A549 (cell line): ENCODE data around the gene PXYLP1. TPM values are rescaled to one million over a fixed set of nuclear protein-coding genes. Genes with fewer than 3 reads are reported as not detected.

Source experiments
- ATAC-seq, 2 experiments: fragments of 200-7000 bp in 1 of 2; fragments of >200 bp in 1 of 2; cut with Nextera tagmentation in 1 of 2; cut with Tn5 transposase in 1 of 2; 3 replicates each; pipeline versions ENCODE4 v1.8.0 to v1.9.1; 2018 to 2020; ENCODE audit warnings: mild to moderate bottlenecking in 1 of 2, moderate library complexity in 1 of 2
- CTCF ChIA-PET: fragments of 300-600 bp; sonication (Branson Sonifier 250); formaldehyde crosslinking; extraction: SDS; loops from one replicate; lab custom pipeline; 2021; ENCODE audit warnings: antibody characterized with exemption, inconsistent platforms; lab: Yijun Ruan, JAX
- POLR2A ChIA-PET: fragments of 350-600 bp; formaldehyde crosslinking; extraction: SDS; loops from one replicate; lab custom pipeline; 2021; ENCODE audit warnings: antibody characterized with exemption, inconsistent platforms; lab: Yijun Ruan, JAX
- DNase-seq, 2 experiments: peaks; one replicate each; pipeline versions ENCODE4 v3.0.0 to v3.0.0-alpha.2; 2011 to 2016; ENCODE audit warnings: low read depth in 1 of 2, low spot score in 1 of 2
- FAIRE-seq: peaks from 2 replicates; lab custom pipeline; 2011; peaks lifted over from hg19 to GRCh38; lab: Jason Lieb, UNC
- H3K27ac ChIP-seq, 2 experiments: fragments of >200 bp; sonication (Bioruptor Twin); formaldehyde crosslinking; 3 replicates each; pipeline ENCODE4 v1.5.1; 2016 to 2017
- H3K4me1 ChIP-seq: fragments of >200 bp; sonication (Bioruptor Twin); formaldehyde crosslinking; 3 replicates; pipeline ENCODE4 v1.6.1; 2016
- H3K4me2 ChIP-seq: fragments of >200 bp; sonication (Bioruptor Twin); formaldehyde crosslinking; 3 replicates; pipeline ENCODE4 v1.6.1; 2016
- H3K4me3 ChIP-seq: fragments of >200 bp; sonication (Bioruptor Twin); formaldehyde crosslinking; 3 replicates; pipeline ENCODE4 v1.5.1; 2016
- H3K9me3 ChIP-seq: fragments of >200 bp; sonication (Bioruptor Twin); formaldehyde crosslinking; 3 replicates; pipeline ENCODE4 v1.6.1; 2016
- ATOH8 ChIP-seq: fragments of 250-450 bp; sonication (Bioruptor Pico); IDR thresholded peaks from 2 replicates; pipeline ENCODE4 v1.5.0; 2020; ENCODE audit warnings: low read depth, mild to moderate bottlenecking, moderate library complexity
- BHLHE40 ChIP-seq: IDR thresholded peaks from 2 replicates; pipeline ENCODE4 v1.6.1; 2012; ENCODE audit warnings: low read depth, low read length, inconsistent platforms
- CEBPB ChIP-seq, 2 experiments: fragments of >200 bp in 1 of 2; sonication (Bioruptor Twin) in 1 of 2; formaldehyde crosslinking in 1 of 2; IDR thresholded peaks; 2 replicates each; pipeline ENCODE4 v1.6.1; 2012 to 2016
- CHD2 ChIP-seq: fragments of 150-350 bp; IDR thresholded peaks from 2 replicates; pipeline ENCODE4 v1.6.1; 2014; ENCODE audit warnings: low read length; ENCODE audit not compliant: partially characterized antibody
- CHD4 ChIP-seq: fragments of 200-600 bp; sonication (generic); IDR thresholded peaks from 2 replicates; pipeline ENCODE4 v1.6.1; 2016; ENCODE audit warnings: antibody characterized with exemption, mild to moderate bottlenecking, borderline replicate concordance
- CTCF ChIP-seq: fragments of >200 bp; sonication (Bioruptor Twin); formaldehyde crosslinking; IDR thresholded peaks from 3 replicates; pipeline ENCODE4 v1.5.1; 2016
- E2F6 ChIP-seq: IDR thresholded peaks from 2 replicates; pipeline ENCODE4 v1.6.1; 2012; ENCODE audit warnings: low read depth, borderline replicate concordance
- EP300 ChIP-seq, 2 experiments: fragments of >200 bp; sonication (Bioruptor Twin); formaldehyde crosslinking; IDR thresholded peaks; 2 replicates in 1 of 2; 3 replicates in 1 of 2; pipeline ENCODE4 v1.6.1; 2016 to 2017
- FOSB ChIP-seq: fragments of 250-450 bp; sonication (Bioruptor Pico); IDR thresholded peaks from 2 replicates; pipeline ENCODE4 v1.5.0; 2020; ENCODE audit warnings: mild to moderate bottlenecking, moderate library complexity
- FOSL2 ChIP-seq, 2 experiments: fragments of 450-650 bp in 1 of 2; fragments of >200 bp in 1 of 2; sonication (Bioruptor Twin) in 1 of 2; formaldehyde crosslinking; IDR thresholded peaks; 2 replicates each; pipeline versions ENCODE4 v1.5.0 to v1.6.1; 2016 to 2020; ENCODE audit warnings: mild to moderate bottlenecking in 1 of 2, moderate library complexity in 1 of 2
- FOXS1 ChIP-seq: fragments of 250-450 bp; sonication (Bioruptor Pico); IDR thresholded peaks from 2 replicates; pipeline ENCODE4 v1.5.0; 2020; ENCODE audit warnings: mild to moderate bottlenecking, moderate library complexity
- HEYL ChIP-seq: fragments of 250-450 bp; sonication (Bioruptor Pico); IDR thresholded peaks from 2 replicates; pipeline ENCODE4 v1.8.0; 2021; ENCODE audit warnings: mild to moderate bottlenecking, moderate library complexity
- HOXB13 ChIP-seq: fragments of 250-450 bp; sonication (Bioruptor Pico); IDR thresholded peaks from 2 replicates; pipeline ENCODE4 v1.5.0; 2020; ENCODE audit warnings: low read depth, mild to moderate bottlenecking, moderate library complexity
- JUNB ChIP-seq: fragments of >200 bp; sonication (Bioruptor Twin); formaldehyde crosslinking; IDR thresholded peaks from 2 replicates; pipeline ENCODE4 v1.6.1; 2016
- NFE2L2 ChIP-seq: fragments of 150-350 bp; conservative IDR thresholded peaks from 2 replicates; pipeline ENCODE4 v1.6.1; 2014; ENCODE audit warnings: low read length
- NR3C1 ChIP-seq: fragments of >200 bp; sonication (Bioruptor Twin); formaldehyde crosslinking; IDR thresholded peaks from 3 replicates; pipeline ENCODE4 v1.6.1; 2017
- PHF8 ChIP-seq: fragments of 200-600 bp; sonication (generic); IDR thresholded peaks from 2 replicates; pipeline ENCODE4 v1.6.1; 2016; ENCODE audit warnings: low read depth, mild to moderate bottlenecking, antibody characterized with exemption, moderate library complexity, borderline replicate concordance
- POLR2A ChIP-seq: IDR thresholded peaks from 2 replicates; pipeline ENCODE4 v1.6.1; 2012; ENCODE audit warnings: mild to moderate bottlenecking, low read length
- POLR2AphosphoS2 ChIP-seq: conservative IDR thresholded peaks from 2 replicates; pipeline ENCODE4 v1.6.1; 2012; ENCODE audit warnings: low read length, improper control_type of control experiment, inconsistent platforms
- RAD21 ChIP-seq, 2 experiments: fragments of >200 bp in 1 of 2; sonication (Bioruptor Twin) in 1 of 2; formaldehyde crosslinking in 1 of 2; IDR thresholded peaks in 1 of 2; conservative IDR thresholded peaks in 1 of 2; 2 replicates in 1 of 2; 3 replicates in 1 of 2; pipeline ENCODE4 v1.6.1; 2012 to 2018; ENCODE audit warnings: inconsistent platforms in 1 of 2
- RARB ChIP-seq: fragments of 250-450 bp; sonication (Bioruptor Pico); IDR thresholded peaks from 2 replicates; pipeline ENCODE4 v1.8.0; 2021; ENCODE audit warnings: mild to moderate bottlenecking, moderate library complexity
- RCOR1 ChIP-seq: fragments of 150-350 bp; IDR thresholded peaks from 2 replicates; pipeline ENCODE4 v1.6.1; 2014; ENCODE audit warnings: antibody characterized with exemption, low read length, low read depth
- RFX5 ChIP-seq: fragments of 450-650 bp; IDR thresholded peaks from 2 replicates; pipeline ENCODE4 v1.7.1; 2014; ENCODE audit warnings: antibody characterized with exemption, mild to moderate bottlenecking, moderate library complexity
- TFCP2L1 ChIP-seq: fragments of 250-450 bp; sonication (Bioruptor Pico); IDR thresholded peaks from 2 replicates; pipeline ENCODE4 v1.5.0; 2021; ENCODE audit warnings: mild to moderate bottlenecking
- TP53 ChIP-seq: fragments of 250-450 bp; sonication (Bioruptor Pico); IDR thresholded peaks from 2 replicates; pipeline ENCODE4 v1.5.0; 2021; ENCODE audit warnings: mild to moderate bottlenecking, moderate library complexity
- ZC3H11A ChIP-seq: fragments of 450-650 bp; IDR thresholded peaks from 2 replicates; pipeline ENCODE4 v1.6.1; 2014; ENCODE audit warnings: antibody characterized with exemption, mild to moderate bottlenecking
- ZNF302 ChIP-seq: fragments of 250-450 bp; sonication (Bioruptor Pico); IDR thresholded peaks from 2 replicates; pipeline ENCODE4 v1.9.0; 2021; ENCODE audit warnings: inconsistent platforms, mild to moderate bottlenecking, moderate library complexity
- ZSCAN20 ChIP-seq: fragments of 250-450 bp; sonication (Bioruptor Pico); IDR thresholded peaks from 2 replicates; pipeline ENCODE4 v1.8.0; 2022; ENCODE audit warnings: mild to moderate bottlenecking, moderate library complexity
- WGBS: methylation state at CpG from one replicate; pipeline ENCODE4 v1.1.6; 2017; ENCODE audit errors: missing lambda C conversion rate; 5-methylcytosine and 5-hydroxymethylcytosine counted together
- polyA plus RNA-seq, 4 experiments: library from polyadenylated mRNA; depleted of rRNA in 3 of 4; stranded (reverse); fragments of >200 nt; fragmentation: RNase III in 1 of 4; extraction: RNeasy Plus Mini Kit Qiagen cat#74134 plus additional on column Dnase treatment in 1 of 4; gene quantifications; 2 replicates in 3 of 4; 3 replicates in 1 of 4; pipeline ENCODE4 v1.2.3, GENCODE V29; 2011 to 2017

Gene PXYLP1
- polyA plus RNA-seq, 2 of the 4 experiments (the other 2 are of a cell fraction) = 8.0 to 11.7 TPM

GRCh38 chr3:141330235-141330634, 98.6 kb downstream of the PXYLP1 start:
- POLR2A ChIA-PET = no interaction called here
- Histone ChIP-seq H3K4me1 (peaks cover 71% of the 10 kb centered on the region), H3K9me3 (no peaks in the 10 kb centered on the region), H3K4me3 (no peak overlapping the region), H3K4me2 (peak overlapping the region; percentile 59; the same call in 1 of the 3 replicates), H3K27ac (peak overlapping the region; percentile 91 to 94)
- FAIRE-seq (no peak), DNase-seq (no peak), ATAC-seq (no peak)
- WGBS = 95% methylated on average over 3 of the region's 3 CpGs
- TF ChIP-seq RARB = no peak
- TF ChIP-seq RFX5 = no peak
- TF ChIP-seq ZNF302 = no peak
- no peak for TF ChIP-seq EP300 (IDR thresholded peaks at IDR 0.05)
- TF ChIP-seq CTCF = no peak
- no peak for TF ChIP-seq JUNB
- CTCF ChIA-PET = interaction anchor here (1.2 to 18.2 kb wide), 5 partner anchors 9 to 122 kb away, joined by 3 to 217 read pairs (median 8); no protein-coding TSS in a partner anchor

- no peak overlapping the region for H3K4me3 ChIP-seq
- ATAC-seq = peak in 1 of 2 experiments; percentile 2; a peak in 1 of 6 replicates
- H3K4me2 ChIP-seq = peak overlapping the region; percentile 59
- peak in 1 of 2 experiments; percentile 37 for DNase-seq
- ChIA-PET CTCF (interaction anchor here (0.6 to 18.2 kb wide), 8 partner anchors 9 to 130 kb away, joined by 3 to 217 read pairs (median 6); no protein-coding TSS in a partner anchor), POLR2A (interaction anchor here (0.7 to 2.3 kb wide), 4 partner anchors 9 to 37 kb away, joined by 3 to 22 read pairs (median 7); partner anchors contain the start of gene ZBTB38)
- FAIRE-seq = no peak
- no peak for TF ChIP-seq FOSL2 (IDR thresholded peaks at IDR 0.05)
- peak; percentile 38; the same call in 1 of the 2 replicates for TF ChIP-seq FOSL2 (CRISPR knock-in tag; IDR thresholded peaks at IDR 0.05)
- TF ChIP-seq HOXB13 = peak; percentile 4; the same call in 1 of the 2 replicates
- no peak for TF ChIP-seq RCOR1
- 70% methylated on average over 3 of the region's 3 CpGs for WGBS
- no peaks in the 10 kb centered on the region for H3K9me3 ChIP-seq
- peaks cover 71% of the 10 kb centered on the region for H3K4me1 ChIP-seq
- peak overlapping the region; percentile 91 to 94 for H3K27ac ChIP-seq
Observed at GRCh38 chr3:141330718-141331376, 99.2 kb downstream of the PXYLP1 start.

DNA sequence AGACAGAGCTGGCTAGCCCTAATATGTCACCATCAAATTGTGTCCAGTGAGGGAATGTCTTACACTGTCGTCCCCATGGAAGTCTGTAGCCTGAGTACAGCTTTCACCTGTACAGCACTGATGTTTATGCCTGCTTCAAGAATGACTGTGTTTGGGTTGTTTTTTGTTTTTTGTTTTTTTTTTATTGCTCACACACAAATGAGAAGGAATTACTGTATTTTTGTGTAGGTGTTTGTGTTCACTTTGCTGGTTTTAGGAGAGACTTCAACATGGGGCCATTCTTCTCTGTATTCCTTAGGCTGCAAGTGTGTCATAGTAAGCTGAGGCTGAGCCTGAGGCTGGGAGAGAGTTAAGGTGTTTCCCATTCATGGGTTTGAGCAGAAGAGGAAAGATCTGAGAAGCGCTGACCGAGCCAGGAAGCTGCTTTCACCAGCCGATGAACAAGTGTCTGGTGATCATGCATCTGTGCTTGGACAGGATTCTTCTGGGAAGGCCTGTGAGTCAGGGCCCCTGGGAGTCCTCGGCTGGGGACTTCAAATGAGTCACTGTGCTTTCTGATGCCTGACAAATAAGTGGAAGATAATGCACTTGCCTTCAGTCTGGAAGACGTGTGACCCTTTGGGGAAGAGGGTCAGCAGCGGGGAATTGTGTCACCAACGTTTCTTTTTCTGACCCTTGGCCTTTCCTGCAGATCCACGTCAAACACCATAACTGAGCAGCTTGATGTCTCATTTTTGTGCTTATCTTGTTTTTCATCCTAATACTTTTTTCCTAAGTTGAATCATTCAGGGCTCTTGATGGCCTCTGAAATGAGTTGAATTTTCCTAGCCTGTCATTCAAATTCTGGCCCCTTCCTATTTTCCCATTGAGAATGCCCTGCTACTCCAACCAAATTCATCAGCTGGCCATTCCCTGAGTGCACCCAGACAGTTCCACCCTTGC, 100.0 kb downstream of the PXYLP1 start:
- Histone ChIP-seq H3K4me3 (no peak overlapping the region), H3K4me1 (peaks cover 70% of the 10 kb centered on the region), H3K4me2 (peak overlapping the region; percentile 59), H3K9me3 (no peaks in the 10 kb centered on the region), H3K27ac (peak overlapping the region; percentile 91 to 94)
- ChIA-PET POLR2A (interaction anchor here (0.7 to 2.3 kb wide), 4 partner anchors 9 to 37 kb away, joined by 3 to 22 read pairs (median 7); partner anchors contain the start of gene ZBTB38), CTCF (interaction anchor here (0.6 to 18.2 kb wide), 14 partner anchors 8 to 148 kb away, joined by 3 to 217 read pairs (median 3); no protein-coding TSS in a partner anchor)
- peak; percentile 93 to 96 for ATAC-seq
- peak; percentile 96 to 97 for DNase-seq
- 6% methylated on average over 9 of the region's 9 CpGs for WGBS
- FAIRE-seq = no peak
- TF ChIP-seq POLR2AphosphoS2 (no peak), CHD2 (no peak), POLR2A (no peak), ZNF302 (no peak), HEYL (CRISPR knock-in tag) (no peak), NFE2L2 (no peak), PHF8 (no peak), FOSB (CRISPR knock-in tag) (no peak), TP53 (CRISPR knock-in tag) (no peak), BHLHE40 (no peak), TFCP2L1 (CRISPR knock-in tag) (no peak), ZSCAN20 (no peak), ZC3H11A (no peak), ATOH8 (peak; percentile 51; the same call in 1 of the 2 replicates), NR3C1 (no peak), RAD21 (conservative IDR thresholded peaks at IDR 0.05 in 1 of 2, IDR thresholded peaks at IDR 0.05 in 1 of 2) (peak in 1 of 2 experiments; percentile 57), RCOR1 (no peak), FOXS1 (no peak), E2F6 (no peak), JUNB (peak; percentile 99), EP300 (IDR thresholded peaks at IDR 0.05) (peak; percentile 97 to 98), CEBPB (IDR thresholded peaks at IDR 0.05) (peak; percentile 69 to 83), CHD4 (no peak)
